Esophagus (tissue), 2 donors: ENCODE measurements around the gene ARSK. TPM values are rescaled to one million over a fixed set of nuclear protein-coding genes. Genes with fewer than 3 reads are reported as not detected.

ENCODE experiments used
- H3K27ac ChIP-seq, 2 donors: one replicate each; pipeline ENCODE4 v1.5.1; 2013; ENCODE audit warnings: low read depth in 2 of 2, mild to moderate bottlenecking in 2 of 2, inconsistent platforms in 1 of 2, low read length in 1 of 2, moderate library complexity in 1 of 2
- H3K27me3 ChIP-seq, 2 donors: one replicate each; pipeline ENCODE4 v1.6.1; 2013; ENCODE audit warnings: low read length in 2 of 2, control low read depth in 1 of 2, mild to moderate bottlenecking in 1 of 2; ENCODE audit not compliant: insufficient read depth in 2 of 2, control insufficient read depth in 1 of 2
- H3K36me3 ChIP-seq, 2 donors: one replicate each; pipeline ENCODE4 v1.6.1; 2013; ENCODE audit warnings: low read length in 1 of 2; ENCODE audit not compliant: control insufficient read depth in 2 of 2, insufficient read depth in 2 of 2
- H3K4me1 ChIP-seq, 2 donors: one replicate each; pipeline ENCODE4 v1.6.1; 2013; ENCODE audit warnings: low read length in 1 of 2; ENCODE audit not compliant: control insufficient read depth in 2 of 2, insufficient read depth in 2 of 2
- H3K4me3 ChIP-seq, 2 donors: one replicate each; pipeline ENCODE4 v1.5.1; 2013; ENCODE audit warnings: low read length in 2 of 2, mild to moderate bottlenecking in 2 of 2, low read depth in 1 of 2, moderate library complexity in 1 of 2
- H3K9me3 ChIP-seq, 2 donors: one replicate each; pipeline ENCODE4 v1.6.1; 2013; ENCODE audit warnings: mild to moderate bottlenecking in 2 of 2, low read depth in 1 of 2, low read length in 1 of 2, moderate library complexity in 1 of 2; ENCODE audit not compliant: control insufficient read depth in 2 of 2, insufficient read depth in 1 of 2
- WGBS, 2 donors: extraction: QIAGEN DNeasy Blood & Tissue Kit; methylation state at CpG; one replicate each; pipeline ENCODE4 v1.1.7; 2013; 5-methylcytosine and 5-hydroxymethylcytosine counted together
- polyA plus RNA-seq, 2 donors: library from polyadenylated mRNA; stranded (reverse); fragments of 200-250 nt; gene quantifications; one replicate each; pipeline ENCODE4 v1.2.3, GENCODE V29; 2013
- donor health status: healthy with polysubstance abuse.
- donor health status: Bipolar disorder and iron deficiency.

ARSK gene
- polyA plus RNA-seq, 2 donors: 1.1 to 1.7 TPM

- no peaks in the 10 kb centered on the region for H3K27me3 ChIP-seq
- no peaks in the 10 kb centered on the region for H3K9me3 ChIP-seq
- peaks cover 0 to 10% of the 10 kb centered on the region in 2 donors for H3K36me3 ChIP-seq
- no peaks in the 10 kb centered on the region for H3K4me1 ChIP-seq
- no peak overlapping the region for H3K4me3 ChIP-seq
- H3K27ac ChIP-seq: no peak overlapping the region
These were observed 26.3 kb upstream of the ARSK start for GRCh38 chr5:95528565-95528964.

- H3K4me3 ChIP-seq: no peak overlapping the region
- no peaks in the 10 kb centered on the region for H3K27me3 ChIP-seq
- H3K4me1 ChIP-seq: no peaks in the 10 kb centered on the region
- no peak overlapping the region for H3K27ac ChIP-seq
- WGBS, 2 donors: 98 to 99% methylated on average over 2 of the region's 2 CpGs
- H3K36me3 ChIP-seq: peaks cover 0 to 7% of the 10 kb centered on the region in 2 donors
- H3K9me3 ChIP-seq: no peaks in the 10 kb centered on the region
These were observed 24.5 kb upstream of the ARSK start for GRCh38 chr5:95530416-95530815.

GRCh38 chr5:95531491-95531890 lies 23.4 kb upstream of the ARSK start:
- Histone ChIP-seq H3K9me3 (no peaks in the 10 kb centered on the region), H3K4me1 (no peaks in the 10 kb centered on the region), H3K4me3 (no peak overlapping the region), H3K36me3 (peaks cover 0 to 7% of the 10 kb centered on the region in 2 donors), H3K27ac (no peak overlapping the region), H3K27me3 (no peaks in the 10 kb centered on the region)

GRCh38 chr5:95532415-95532814 lies 22.5 kb upstream of the ARSK start:
- WGBS, 2 donors: 92 to 97% methylated on average over 2 of the region's 2 CpGs
- no peak overlapping the region for H3K27ac ChIP-seq
- no peaks in the 10 kb centered on the region for H3K4me1 ChIP-seq
- peaks cover 0 to 7% of the 10 kb centered on the region in 2 donors for H3K36me3 ChIP-seq
- H3K4me3 ChIP-seq: no peak overlapping the region
- H3K27me3 ChIP-seq: no peaks in the 10 kb centered on the region
- H3K9me3 ChIP-seq: no peaks in the 10 kb centered on the region

GRCh38 chr5:95533106-95533505 lies 21.8 kb upstream of the ARSK start:
- Histone ChIP-seq H3K4me1 (no peaks in the 10 kb centered on the region), H3K36me3 (peaks cover 0 to 7% of the 10 kb centered on the region in 2 donors), H3K27ac (no peak overlapping the region), H3K9me3 (no peaks in the 10 kb centered on the region), H3K27me3 (no peaks in the 10 kb centered on the region), H3K4me3 (no peak overlapping the region)
- 58 to 70% methylated on average over 2 of the region's 2 CpGs for WGBS, 2 donors

- Histone ChIP-seq H3K36me3 (peaks cover 0 to 7% of the 10 kb centered on the region in 2 donors), H3K9me3 (no peaks in the 10 kb centered on the region), H3K27me3 (no peaks in the 10 kb centered on the region), H3K4me1 (no peaks in the 10 kb centered on the region), H3K4me3 (no peak overlapping the region), H3K27ac (no peak overlapping the region)
These were observed 21.1 kb upstream of the ARSK start for GRCh38 chr5:95533761-95534160.

GRCh38 chr5:95537501-95537900 lies 17.4 kb upstream of the ARSK start:
- Histone ChIP-seq H3K9me3 (no peaks in the 10 kb centered on the region), H3K36me3 (no peaks in the 10 kb centered on the region), H3K4me1 (no peaks in the 10 kb centered on the region), H3K27me3 (no peaks in the 10 kb centered on the region), H3K27ac (no peak overlapping the region), H3K4me3 (no peak overlapping the region)
- WGBS, 2 donors: 90 to 95% methylated on average over 2 of the region's 2 CpGs

GRCh38 chr5:95543017-95543705 lies 11.7 kb upstream of the ARSK start:
- 43 to 47% methylated on average over 3 of the region's 3 CpGs for WGBS, 2 donors
- Histone ChIP-seq H3K4me1 (no peaks in the 10 kb centered on the region), H3K36me3 (no peaks in the 10 kb centered on the region), H3K9me3 (no peaks in the 10 kb centered on the region), H3K4me3 (no peak overlapping the region), H3K27me3 (no peaks in the 10 kb centered on the region), H3K27ac (no peak overlapping the region)

DNA sequence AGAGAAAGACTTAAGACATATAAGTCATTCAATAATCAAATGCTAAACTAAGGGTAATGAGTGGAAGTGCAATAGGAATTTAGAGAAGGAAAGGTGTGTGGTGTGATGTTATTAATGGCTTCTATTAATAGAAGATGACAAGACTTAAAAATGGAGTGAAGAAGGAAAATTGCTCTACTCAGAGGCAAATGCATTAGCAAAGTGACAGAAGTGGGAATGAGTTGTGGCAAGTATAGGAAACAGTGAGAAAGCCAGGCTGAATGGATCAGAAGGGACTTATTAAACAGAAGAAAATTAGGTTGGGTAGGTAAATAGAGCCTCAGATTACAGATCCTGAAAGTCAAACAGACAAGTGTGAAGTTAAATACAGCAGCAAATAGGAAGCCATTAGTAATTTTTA lies 5.9 kb upstream of the ARSK start:
- Histone ChIP-seq H3K27ac (no peak overlapping the region), H3K27me3 (no peaks in the 10 kb centered on the region), H3K36me3 (no peaks in the 10 kb centered on the region), H3K4me3 (no peak overlapping the region), H3K4me1 (peaks cover 0 to 3% of the 10 kb centered on the region in 2 donors), H3K9me3 (no peaks in the 10 kb centered on the region)

DNA sequence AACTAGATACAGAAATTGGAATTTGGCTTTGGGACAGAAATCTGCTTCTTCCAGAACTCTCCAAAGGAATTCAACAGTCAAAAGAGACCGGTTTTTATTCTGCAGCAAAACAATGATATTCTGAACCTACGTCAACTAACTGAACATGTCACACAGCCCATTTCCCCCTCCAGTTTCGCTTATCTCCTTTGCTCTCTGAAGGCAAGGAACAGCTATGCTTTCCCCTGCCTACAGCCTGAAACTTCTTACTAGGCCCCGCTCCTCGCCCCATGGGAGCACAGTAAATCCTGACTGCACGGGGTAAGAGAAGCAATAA lies 612 bp upstream of the ARSK start:
- 0 to 2% methylated on average over 6 of the region's 6 CpGs for WGBS, 2 donors
- Histone ChIP-seq H3K36me3 (no peaks in the 10 kb centered on the region), H3K4me1 (peaks cover 0 to 4% of the 10 kb centered on the region in 2 donors), H3K27me3 (no peaks in the 10 kb centered on the region), H3K4me3 (peak overlapping the region; percentile 99), H3K27ac (peak overlapping the region; percentile 91 to 96), H3K9me3 (no peaks in the 10 kb centered on the region)
